GM21786 (cell line): ENCODE measurements around the gene C2orf76.
"Not testable (repeated sequence)": the region's sequence is repeated elsewhere in the genome, so short reads cannot be mapped to it uniquely, and the experiment has no call there.

ENCODE experiments used
- ATAC-seq: cut with Tn5 transposase; IDR thresholded peaks from one replicate; pipeline ENCODE4 v1.9.1; 2021; ENCODE audit not compliant: unreplicated experiment

Gene C2orf76

DNA sequence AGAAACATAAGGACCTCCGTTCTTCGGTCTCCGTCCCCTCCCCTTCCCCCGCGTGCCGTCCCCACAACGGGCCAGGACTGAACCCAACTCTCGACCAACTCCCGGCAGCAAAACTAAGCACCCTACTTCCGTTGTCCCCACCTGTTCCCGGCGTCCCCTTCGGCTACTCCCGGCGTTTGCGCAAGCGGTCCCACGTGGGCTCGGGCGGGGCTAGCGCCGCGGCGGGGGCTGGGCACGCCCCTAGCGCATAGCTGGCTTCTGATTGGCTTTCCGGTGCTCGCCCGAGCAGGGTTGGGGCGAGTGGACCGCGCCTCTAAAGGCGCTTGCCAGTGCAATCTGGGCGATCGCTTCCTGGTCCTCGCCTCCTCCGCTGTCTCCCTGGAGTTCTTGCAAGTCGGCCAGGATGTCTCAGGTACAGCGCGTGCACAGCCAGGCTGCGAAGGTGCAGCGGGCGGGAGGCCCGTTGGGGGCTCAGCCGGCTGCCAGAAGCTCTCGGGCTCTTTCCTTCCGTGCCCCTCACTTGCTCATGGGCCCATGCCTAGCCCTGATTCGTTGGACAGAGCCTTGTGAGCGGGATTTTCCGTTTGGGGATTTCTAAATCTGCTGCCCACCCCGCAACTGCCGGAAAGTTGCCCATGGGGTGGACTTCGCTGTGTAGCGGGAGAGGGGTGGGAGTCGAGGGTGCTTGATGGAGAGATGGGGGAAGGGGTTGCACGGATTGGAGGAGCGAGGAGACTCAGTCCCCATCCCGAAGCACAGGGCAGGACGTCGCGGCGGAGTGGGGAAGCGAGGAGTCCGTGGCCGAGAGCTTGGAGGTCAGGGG lies at the start of gene C2orf76, which contains the start of gene DBI:
Gene C2orf76 (minus strand): TSS at position 186 of the 823 bp plus-strand sequence. CDS start 26,875 bp downstream, outside the sequence.
Gene DBI (plus strand): TSS at position 329 of the 823 bp plus-strand sequence. CDS start 75 bp downstream, at position 404.
- peak; percentile 94 for ATAC-seq

DNA sequence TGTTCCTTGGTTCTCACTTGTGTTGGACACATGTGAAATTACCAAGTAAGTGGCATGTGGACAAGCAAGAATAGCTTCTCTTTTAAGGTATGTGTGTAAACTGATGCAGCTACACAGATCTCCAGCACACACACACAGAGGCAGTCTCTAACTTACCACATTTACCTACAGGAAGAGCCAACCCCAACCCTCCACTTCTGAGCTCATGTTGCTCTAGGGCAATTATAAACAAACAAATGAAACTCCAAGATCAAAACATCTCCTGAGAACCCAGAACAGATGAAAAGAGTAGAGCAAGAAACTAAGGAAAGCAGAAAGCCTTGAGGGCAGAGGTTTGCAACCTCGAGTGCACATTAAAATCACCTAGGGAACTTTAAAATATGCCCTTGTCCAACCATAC lies 49.0 kb upstream of the C2orf76 start:
- no peak for ATAC-seq

DNA sequence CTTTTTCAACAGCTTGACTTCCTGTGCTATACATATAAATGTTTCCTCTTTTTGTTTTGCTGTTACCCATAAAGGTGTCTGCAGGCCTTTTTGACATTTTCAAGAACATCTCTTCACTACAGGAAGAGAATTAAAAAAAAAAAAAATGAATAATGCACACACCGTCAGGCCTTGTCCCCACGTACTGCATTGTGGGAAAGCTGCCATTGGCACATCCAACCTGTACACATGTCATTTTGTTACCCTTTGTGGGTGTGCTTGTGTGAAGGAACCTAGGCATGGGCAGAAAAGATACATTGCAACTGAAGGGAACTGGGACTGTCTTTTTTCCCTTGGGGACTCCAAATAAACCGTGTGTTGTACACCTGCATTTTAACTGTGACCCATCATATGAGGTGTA lies 48.3 kb upstream of the C2orf76 start:
- no peak for ATAC-seq

DNA sequence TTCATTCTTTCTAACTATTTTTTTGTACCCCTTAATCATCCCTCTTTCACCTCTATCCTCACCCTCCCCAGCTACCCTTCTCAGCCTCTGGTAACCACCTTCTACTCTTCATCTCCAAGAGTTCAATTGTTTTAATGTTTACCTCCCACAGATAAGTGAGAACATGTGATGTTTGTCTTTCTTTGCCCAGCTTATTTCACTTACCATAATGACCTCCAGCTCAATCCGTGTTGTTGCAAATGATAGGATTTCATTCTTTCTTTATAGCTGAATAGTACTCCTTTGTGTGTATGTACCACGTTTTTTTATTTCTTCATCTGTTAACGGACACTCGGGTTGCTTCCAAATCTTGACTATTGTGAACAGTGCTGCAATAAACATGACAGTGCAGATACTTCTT lies 42.9 kb upstream of the C2orf76 start:
- ATAC-seq = no peak

DNA sequence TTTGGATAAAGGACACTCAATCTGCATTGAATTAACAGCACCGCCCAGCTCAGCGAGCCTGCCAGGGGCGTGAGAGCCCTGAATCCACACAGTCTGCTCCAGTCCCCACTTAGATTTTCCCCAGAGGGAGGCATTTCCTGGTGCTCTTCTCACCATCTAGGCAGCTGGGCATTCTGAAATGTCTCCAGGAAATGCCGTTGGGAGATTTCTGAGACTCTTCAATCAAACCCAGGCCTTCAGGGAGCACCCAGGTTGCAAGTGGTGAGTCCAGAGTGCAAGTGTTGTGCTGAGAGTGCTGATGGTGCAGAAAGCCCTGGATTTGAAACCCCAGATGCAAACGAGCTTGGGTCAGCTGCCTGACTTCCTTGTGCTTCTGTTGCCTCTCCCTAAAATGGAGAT lies 41.6 kb upstream of the C2orf76 start:
- ATAC-seq = no peak

DNA sequence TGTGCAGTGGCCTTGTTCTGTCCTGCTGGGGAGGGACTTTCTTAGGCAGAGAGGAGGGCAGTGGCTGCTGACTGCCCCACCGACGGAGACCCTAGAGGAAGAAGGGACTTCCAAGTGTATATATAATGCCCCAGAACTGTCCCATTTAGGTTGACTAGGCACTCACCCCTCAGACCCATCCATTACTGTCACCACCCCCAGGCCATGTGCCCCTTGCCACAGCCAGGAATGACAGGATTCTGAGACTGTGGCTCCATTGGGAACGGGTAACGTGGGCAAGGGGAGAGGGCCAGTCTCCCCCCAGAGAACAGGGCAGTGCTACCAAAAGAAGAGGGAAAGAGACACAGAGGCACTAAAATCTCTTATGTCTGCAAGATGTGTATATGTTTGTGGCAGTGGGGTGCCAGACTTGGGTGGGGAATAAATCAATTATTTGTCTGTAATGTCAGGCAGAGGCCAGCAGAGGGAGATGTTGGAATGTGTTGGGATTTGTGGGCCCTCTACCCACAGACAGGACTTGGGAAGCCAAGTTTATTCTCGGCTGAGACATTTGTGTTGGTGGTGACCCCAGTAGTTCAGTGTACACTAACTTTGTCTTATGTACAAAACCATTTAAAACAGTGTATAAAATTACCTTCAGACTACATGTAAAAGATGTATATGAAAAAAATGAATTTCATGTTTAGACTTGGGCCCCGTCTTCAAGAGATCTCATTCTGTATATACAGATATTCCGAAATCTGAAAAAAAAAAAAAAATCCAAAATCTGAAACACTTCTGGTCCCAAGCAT lies 41.0 kb upstream of the C2orf76 start:
- peak; percentile 56 for ATAC-seq

DNA sequence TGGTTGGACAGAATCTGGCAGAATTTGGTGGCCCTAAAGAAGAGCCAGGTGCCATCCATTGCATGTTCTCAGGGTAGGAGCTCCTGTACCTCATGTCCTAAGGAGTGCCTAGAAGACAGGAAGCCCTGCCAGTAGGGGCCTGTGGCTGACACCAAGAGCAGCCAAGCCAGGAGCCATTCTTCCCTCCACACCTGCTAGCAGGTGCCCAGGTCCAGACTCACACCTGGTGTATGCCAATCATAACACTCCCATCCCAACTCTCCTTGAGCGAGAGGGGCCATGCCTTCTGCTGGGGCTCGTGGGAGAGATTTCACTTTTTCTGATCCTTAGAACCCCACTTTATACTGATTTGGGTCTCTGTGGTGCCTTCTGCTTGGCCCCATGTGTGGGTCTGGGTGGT lies 38.5 kb upstream of the C2orf76 start:
- ATAC-seq = no peak

DNA sequence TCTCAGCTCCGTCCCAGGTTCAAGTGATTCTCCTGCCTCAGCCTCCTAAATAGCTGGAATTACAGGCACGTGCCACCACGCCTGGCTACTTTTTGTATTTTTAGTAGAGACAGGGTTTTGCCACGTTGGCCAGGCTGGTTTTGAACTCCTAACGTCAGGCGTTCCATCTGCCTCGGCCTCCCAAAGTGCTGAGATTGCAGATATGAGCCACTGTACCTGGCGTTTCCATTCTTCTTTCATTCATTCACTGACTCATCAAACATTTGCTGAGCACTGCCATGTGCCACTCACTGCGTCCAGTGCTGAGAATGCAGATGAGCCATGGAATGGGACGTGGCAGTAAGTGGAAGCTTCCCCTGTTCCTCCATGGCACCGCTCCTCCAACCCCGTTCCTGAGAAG lies 37.0 kb upstream of the C2orf76 start:
- not testable (repeated sequence) for ATAC-seq

DNA sequence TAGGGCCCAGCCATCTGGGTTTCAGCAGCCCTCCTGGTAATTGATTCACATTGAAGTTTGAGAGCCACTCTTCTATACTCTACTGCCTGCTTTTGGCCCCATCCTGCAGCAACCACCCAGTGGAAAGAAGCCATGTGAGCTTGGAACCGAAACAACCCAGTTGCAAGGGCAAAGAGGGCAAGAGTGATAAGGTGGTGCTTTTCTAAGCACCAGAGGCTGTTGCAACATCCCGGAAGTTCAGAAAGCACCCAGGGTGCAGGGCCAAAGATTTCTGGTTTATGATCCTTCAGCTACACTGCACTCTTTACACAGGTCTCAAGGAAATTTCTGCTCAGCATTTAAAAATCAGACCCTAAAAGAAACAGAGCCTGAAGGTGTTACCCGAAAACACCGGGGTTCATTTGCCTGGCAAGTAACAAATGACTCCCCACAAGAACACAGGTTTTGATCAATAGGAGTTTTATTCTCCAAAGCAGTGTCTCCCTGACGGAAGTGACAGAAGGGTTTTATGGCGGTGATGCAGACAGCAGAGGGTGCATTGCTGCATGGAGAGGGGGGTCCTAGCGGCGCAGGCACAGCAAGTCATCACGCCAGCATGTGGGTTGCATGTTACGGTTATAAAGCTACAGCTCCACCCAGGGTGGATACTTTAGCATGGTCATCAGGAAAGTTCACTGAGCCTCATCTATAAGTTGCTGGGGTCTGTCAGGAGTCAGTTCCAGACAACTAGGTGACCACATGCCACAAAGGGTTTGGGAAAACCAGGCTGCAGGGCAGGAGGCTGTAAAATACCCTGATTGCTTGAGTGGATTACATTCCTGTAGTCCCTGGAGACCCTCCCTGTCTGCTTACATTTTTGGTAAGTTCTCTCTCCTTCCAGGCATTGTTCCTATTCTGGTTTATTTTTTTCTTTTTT lies 36.3 kb upstream of the C2orf76 start:
- no peak for ATAC-seq

DNA sequence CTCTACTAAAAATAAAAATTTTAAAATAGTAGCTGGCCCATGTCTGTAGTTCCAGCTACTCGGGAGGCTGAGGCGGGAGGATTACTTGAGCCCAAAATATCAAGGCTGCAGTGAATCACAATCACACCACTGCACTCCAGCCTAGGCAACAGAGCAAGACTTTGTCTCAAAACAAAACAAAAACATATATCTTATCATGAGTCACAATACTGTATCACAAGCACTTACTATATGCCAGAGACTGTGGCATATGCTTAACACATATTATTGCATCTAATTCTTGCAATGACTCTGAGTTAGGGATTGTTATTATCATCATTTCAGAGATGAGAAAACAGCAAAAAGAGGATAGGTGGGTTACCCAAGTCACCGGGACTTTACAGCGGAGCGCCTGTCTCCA lies 35.5 kb upstream of the C2orf76 start:
- no peak for ATAC-seq

DNA sequence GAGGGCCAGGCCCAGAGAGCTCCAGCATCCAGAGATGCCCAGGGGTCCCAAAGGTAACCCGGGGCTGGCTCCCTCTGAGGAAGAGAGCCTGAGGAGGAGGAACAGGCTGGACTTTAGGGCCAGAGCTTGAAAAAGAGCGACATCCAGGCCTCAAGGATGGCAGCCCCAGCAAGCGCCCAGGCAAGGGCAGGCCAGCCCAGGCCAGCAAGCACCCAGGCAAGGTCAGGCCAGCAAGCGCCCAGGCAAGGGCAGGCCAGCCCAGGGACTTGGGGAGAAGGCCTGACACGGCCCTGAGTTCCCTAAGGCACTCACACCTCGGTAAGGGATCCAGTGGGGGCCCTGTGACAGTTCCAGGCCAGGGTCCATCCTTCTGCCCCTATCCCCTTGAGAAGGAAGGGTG lies 30.6 kb upstream of the C2orf76 start:
- no peak for ATAC-seq

DNA sequence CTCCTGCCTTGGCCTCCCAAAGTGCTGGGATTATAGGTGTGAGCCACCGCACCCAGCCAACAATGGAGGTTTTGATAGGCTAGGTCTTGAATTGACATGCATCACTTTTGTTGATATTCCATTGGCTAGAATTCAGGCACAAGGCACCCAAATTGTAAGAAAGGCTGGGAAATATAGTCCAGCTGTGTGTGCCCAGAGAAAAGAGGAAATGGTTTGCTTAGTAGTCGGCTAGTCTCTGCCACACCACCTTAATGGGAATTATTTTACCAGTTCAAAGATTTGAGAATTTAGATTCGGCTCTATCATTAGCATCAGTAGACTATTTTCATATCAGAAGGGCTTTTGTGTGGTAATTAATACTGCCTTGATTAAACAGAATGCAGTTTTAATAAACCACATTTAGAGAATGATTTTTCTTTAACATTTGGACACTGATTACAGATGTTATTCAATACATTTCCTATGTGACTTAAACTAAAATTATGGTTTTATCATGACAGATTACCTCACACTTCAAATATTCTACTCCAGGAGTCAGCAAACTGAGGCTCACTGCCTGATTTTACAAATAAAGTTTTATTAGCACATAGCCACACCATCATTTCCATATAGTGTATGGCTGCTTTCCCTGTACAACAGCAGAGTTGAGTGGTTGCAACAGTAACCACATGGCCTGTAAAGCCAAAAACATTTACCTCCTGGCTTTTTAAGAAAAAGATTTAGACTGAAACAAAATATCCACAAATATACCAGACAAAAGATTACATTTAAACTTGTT lies 27.5 kb upstream of the C2orf76 start:
- ATAC-seq = no peak

DNA sequence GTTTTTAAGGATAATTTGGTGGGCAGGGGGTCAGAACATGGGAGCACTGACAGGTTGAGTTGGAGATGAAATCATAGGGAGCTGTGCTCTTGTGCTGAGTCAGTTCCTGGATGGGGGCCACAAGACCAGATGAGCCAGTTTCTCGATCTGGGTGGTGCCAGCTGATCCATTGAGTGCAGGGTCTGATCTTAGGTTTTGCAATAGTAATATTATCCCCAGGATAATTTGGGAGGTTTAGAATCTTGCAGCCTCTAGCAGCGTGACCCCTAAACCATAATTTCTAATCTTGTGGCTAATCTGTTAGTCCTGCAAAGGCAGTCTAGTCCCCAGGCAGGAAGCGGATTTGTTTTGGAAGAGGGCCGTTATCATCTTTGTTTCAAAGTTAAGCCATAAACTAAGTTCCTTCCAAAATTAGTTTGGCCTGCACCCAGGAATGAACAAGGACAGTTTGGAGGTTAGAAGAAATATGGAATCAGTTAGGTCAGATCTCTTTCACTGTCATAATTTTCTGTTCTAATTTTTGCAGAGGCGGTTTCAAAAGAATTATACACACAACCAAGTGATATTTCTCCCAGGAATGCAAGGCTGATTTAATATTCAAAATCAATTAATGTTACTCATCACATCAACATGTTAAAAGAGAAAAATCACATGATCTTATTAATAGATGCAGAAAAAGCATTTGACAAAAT lies 23.1 kb upstream of the C2orf76 start:
- ATAC-seq = no peak

DNA sequence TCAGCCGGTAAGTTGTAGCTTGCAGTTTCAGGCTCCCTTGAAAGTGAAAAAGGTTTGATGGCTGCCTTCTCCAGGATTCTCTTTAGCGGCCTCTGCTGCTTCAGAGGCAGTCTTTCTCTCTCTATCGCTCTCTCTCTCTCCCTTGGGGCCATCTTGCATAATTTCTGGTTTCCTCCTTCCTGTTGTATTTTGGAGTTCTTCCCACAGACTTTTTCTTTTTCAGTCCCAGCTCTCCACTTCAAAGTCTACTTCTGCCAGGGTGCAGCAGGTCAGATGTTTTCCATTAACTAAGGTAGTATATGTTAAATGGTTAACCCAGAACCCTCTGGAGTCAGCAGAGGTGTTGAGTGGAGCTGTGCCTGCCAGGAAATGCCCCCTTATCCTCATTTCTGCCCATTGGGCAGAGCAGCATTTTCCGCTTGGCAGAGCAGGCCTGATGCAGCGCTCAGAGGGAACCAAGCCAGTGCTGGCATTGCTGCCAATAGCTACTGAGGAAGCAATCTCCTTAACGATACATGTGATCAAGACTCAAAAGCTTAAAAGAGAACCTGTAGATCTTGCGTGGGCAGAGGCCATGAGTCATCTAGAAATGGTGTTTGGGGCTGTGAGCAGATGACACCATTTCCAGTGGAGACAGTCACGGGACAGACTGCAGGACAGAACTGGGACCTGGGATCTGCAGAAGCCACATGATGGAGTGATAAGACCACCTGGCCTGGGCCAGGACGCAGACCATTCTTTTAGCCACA lies 20.9 kb upstream of the C2orf76 start:
- ATAC-seq = peak; percentile 78

DNA sequence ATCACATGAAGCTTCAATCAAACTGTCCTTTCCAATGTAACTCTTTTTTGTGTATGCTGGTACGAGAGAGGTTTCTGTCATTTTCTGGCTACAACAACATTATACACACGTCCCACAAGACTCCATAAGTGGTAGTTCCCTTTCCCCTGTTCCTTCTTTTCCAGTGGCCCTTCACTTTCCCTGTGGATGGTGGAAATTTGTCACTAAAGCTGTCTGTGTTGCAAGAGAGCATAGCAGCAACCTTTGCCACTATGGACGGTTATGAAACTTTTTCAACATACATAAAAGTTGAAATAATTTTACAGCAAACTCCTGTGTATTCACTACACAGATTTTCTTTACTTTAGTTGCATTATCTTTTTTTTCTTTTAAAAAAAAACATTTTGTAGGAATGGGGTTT lies 18.8 kb upstream of the C2orf76 start:
- no peak for ATAC-seq

DNA sequence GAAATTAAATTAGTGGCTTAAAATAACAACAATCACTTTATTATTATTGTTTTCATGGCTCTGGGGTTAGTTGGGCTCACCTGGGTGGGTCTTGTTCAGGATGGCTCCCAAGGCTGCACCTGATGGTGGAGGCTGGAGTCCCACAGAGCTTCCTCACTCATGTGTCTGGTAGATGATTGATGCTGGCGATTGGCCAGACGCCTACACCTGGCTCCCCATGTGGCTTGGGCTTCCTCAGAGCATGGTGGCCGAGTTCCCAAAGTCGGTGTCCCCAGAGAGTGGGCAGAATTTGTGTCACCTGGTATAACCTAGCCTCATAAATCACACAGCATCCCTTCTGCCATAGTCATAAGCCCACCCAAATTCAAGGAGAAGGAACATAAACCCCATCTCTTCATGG lies 18.3 kb upstream of the C2orf76 start:
- no peak for ATAC-seq

DNA sequence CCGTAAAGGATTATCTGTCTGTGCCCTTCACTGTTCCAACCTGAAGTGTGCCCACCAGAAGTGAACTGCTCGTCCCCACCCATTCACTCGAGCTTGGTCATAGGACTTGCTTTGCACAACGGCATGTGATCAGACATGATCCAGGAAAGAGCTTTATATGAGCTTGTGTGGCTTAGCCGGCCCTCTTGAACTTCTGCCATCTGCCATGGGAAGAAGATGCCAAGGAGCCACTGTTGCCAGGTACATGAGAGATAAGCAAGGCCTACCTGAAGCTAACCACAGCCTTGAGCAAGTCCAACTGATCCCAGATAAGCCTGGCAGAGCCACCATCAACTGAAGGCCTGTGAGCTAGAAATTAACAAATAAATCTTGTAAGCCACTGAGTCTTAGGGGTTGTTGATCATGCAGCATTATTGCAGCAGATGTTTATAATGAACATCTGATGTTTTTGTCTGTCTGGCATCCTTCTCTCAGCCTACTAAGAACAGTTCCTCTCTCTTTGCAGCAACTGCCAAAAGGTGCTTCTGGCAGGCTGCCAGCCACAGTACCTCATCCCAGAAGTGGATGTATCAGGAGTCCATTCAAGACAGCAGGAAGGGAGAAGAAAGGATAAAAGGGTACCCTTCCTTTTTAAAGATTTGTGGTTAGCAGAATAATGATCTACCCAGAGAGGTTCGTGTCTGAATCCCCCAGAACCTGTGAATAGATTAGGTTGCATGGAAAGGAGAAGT lies 16.9 kb upstream of the C2orf76 start:
- no peak for ATAC-seq

DNA sequence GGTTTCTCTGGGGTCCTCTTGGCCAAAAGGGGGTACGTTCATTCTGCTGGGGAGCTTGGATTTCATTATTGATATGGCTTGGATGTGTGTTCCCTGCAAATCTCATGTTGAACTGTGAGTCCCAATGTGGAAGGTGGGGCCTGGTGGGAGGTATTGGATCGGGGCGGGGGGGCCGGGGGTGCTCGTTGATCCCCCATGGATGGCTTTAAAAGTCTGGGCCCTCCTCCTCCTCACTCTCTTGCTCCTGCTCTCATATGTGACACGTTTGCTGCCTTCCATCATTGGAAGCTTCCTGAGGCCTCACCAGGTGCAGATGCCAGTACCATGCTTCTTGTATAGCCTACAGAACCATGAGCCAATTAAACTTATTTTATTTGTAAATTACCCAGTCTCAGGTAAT lies 11.9 kb upstream of the C2orf76 start:
- no peak for ATAC-seq
